GM23338 (cell line): ENCODE measurements around the gene NRAS.

ENCODE experiments used
- CREB1 ChIP-seq: fragments of 250-450 bp; sonication (Bioruptor Pico); IDR thresholded peaks from 2 replicates; pipeline ENCODE4 v1.5.0; 2020; ENCODE audit warnings: low read depth, mild to moderate bottlenecking, moderate library complexity
- CTCF ChIP-seq, 2 experiments: fragments of 200-600 bp in 1 of 2; sonication (generic) in 1 of 2; conservative IDR thresholded peaks; 2 replicates each; pipeline versions ENCODE4 v1.5.1 to v1.6.1; 2016 to 2017; ENCODE audit warnings: antibody characterized with exemption in 2 of 2, low read depth in 2 of 2, mild to moderate bottlenecking in 2 of 2, moderate library complexity in 1 of 2
- EZH2 ChIP-seq: fragments of 200-600 bp; sonication (generic); IDR thresholded peaks from one replicate; pipeline ENCODE4 v1.8.0; 2017; ENCODE audit warnings: antibody characterized with exemption, mild to moderate bottlenecking, low read depth; ENCODE audit not compliant: unreplicated experiment
- EZH2phosphoT487 ChIP-seq: fragments of 200-600 bp; sonication (generic); IDR thresholded peaks from one replicate; pipeline ENCODE4 v1.8.1; 2018; ENCODE audit warnings: antibody characterized with exemption; ENCODE audit not compliant: unreplicated experiment
- JUNB ChIP-seq: IDR thresholded peaks from one replicate; pipeline ENCODE4 v1.6.1; 2016; ENCODE audit warnings: antibody characterized with exemption; ENCODE audit not compliant: unreplicated experiment
- POLR2AphosphoS5 ChIP-seq: IDR thresholded peaks from 2 replicates; pipeline ENCODE4 v1.6.1; 2016; ENCODE audit warnings: antibody characterized with exemption, low read depth

DNA sequence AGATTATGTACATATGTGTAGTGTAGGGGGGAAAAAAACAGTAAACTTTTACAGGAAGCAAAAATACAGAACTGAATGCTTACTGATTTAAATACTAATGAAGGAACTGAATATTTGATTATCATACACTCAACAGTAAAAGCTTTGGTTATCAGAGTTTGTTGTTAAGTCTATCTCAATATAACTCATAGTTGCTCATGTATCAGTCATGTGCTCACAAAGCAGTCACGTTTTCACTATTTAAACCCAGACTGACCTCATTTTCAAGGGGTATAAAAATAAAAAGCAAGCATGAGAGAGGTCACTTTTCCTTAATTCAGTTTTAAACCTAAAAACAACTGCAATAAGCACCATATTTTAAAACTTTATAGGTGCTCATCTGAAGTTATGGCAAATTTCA, 6.9 kb upstream of the NRAS start:
- no peak for TF ChIP-seq CTCF (conservative IDR thresholded peaks at IDR 0.05; ENCODE audit: low read depth in 2 of 2)
- TF ChIP-seq CREB1 (CRISPR knock-in tag) = no peak
- TF ChIP-seq EZH2 = no peak
- TF ChIP-seq POLR2AphosphoS5 = no peak
- no peak for TF ChIP-seq EZH2phosphoT487
- TF ChIP-seq JUNB = no peak
